ENCODE results near the gene PNPLA2.

Gene PNPLA2

DNA sequence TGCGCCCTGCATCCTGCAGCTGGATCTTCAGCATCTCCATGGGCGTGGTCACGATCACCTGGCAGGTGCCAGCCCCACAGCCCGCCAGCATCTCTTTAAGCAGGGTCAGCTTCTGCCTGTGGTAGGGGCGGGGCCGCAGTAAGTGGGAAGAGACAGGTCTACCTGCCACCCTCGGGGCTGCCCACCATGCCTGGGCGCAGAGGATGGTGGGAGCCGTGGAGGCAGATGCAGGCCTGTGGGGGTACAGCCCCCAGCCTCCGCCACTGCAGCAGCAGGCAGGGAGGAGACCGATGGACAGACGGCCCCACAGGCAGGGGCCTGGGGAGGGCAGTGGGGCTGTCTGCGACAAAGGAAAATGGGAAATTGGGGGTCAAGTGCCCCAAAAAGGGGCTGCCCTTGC, 25.8 kb upstream of the PNPLA2 start:
- TF ChIP-seq, protein P1, sequence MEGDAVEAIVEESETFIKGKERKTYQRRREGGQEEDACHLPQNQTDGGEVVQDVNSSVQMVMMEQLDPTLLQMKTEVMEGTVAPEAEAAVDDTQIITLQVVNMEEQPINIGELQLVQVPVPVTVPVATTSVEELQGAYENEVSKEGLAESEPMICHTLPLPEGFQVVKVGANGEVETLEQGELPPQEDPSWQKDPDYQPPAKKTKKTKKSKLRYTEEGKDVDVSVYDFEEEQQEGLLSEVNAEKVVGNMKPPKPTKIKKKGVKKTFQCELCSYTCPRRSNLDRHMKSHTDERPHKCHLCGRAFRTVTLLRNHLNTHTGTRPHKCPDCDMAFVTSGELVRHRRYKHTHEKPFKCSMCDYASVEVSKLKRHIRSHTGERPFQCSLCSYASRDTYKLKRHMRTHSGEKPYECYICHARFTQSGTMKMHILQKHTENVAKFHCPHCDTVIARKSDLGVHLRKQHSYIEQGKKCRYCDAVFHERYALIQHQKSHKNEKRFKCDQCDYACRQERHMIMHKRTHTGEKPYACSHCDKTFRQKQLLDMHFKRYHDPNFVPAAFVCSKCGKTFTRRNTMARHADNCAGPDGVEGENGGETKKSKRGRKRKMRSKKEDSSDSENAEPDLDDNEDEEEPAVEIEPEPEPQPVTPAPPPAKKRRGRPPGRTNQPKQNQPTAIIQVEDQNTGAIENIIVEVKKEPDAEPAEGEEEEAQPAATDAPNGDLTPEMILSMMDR (IDR thresholded peaks at IDR 0.05; ENCODE audit: low read depth, low read length), result no peak
- no peak overlapping the region for H3K4me3 ChIP-seq (ENCODE audit: low read depth, low read length)

DNA sequence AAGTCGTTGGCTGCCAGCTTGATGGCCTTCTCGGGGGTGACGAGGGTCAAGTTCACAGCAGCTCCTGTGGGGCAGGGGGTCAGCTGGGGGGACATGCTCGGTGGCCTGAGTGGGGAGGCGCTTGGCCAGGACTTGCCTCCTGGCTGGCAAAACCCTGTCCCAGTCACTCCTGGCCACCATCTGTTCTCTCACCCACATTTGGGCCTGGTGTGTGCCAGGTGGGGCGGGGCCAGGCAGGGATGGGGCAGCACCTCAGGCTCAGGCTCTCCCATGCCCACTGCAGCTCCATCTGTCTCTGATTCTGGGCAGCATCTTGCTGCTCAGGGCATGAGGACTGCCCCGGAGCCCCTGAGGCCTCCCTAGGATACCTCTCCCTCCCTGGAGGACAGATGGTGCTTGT, 25.2 kb upstream of the PNPLA2 start:
- TF ChIP-seq, protein P1 (IDR thresholded peaks at IDR 0.05; ENCODE audit: low read depth, low read length), result no peak
- no peak overlapping the region for H3K4me3 ChIP-seq (ENCODE audit: low read depth, low read length)

DNA sequence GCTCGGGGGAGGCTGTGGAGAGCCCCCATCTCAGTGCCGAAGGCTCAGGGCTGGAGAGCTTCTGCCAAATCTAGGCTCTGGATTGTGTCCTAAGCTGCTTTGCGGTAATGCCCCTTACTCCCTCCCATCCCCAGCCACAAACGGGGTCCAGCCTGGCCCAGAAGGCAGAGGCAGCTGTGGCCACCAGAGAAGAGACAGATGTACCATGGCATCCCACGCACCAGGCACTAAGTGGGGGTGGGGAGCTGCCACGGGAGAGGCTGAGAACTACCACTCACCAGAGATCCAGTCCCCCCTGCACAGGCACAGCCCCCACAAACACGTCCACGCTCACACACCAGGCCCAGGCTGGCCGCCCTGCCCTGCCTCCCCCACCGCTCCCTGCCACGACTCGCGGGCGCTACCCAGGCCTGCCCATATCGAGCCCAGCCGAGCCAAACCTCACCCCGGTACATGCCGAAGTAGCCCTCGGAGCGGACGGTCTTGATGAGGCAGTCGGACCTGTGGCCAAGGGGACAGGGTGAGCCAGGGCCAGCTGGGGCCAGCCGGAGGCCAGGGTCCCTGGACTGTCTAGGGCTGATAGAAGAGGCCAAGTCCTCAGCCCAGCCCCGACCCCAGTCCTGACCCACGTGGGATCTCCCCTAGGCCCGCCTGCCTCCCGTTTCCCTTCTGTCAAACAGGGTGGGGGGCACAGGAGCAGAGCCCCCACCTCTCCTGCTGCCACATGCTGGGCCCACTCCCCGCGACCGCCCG, 24.5 kb upstream of the PNPLA2 start:
- no peak overlapping the region for H3K4me3 ChIP-seq (ENCODE audit: low read depth, low read length)
- TF ChIP-seq, protein P1 (IDR thresholded peaks at IDR 0.05; ENCODE audit: low read depth, low read length), result no peak

DNA sequence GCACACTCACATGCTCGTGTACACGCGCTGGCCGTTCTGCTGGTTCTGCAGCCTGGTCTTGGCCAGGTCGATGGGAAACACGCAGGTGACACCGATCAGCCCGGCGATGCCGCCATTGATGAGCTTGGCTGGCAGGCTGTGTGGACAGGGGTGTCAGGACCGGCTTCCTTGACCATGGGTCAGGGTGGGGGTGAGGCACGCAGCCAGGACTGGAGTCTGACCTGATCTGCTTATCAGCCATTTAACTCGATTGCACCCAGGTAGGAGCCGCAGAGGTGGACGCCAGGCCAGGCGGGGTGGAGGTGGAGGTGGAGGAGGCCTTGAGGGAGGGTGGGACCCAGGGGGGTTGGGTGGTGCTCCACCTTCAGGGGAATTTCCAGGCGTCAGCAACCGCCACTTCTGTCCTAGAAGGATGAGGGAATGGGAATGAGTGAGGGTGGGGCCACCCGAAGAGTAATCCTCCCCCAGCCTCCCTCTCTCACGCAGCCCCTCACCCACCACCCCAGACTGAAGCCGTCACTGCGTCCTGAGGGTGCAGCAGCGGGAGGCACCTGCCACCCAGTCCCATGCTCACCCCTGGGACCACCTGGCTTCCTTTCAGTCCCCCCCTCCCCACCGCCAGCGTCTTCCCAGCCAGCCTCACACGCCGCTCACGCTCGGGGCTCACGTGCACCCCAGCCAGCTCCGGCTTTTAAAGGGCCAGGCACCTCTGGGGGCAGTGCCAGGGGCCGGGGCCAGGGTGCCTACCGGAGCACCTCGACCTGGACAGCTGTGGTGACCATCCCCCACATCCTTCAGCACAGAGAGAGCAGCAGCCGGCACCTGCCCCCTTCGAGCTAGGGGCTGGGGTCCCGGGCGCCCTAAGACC, 23.7 kb upstream of the PNPLA2 start:
- TF ChIP-seq, protein P1 (IDR thresholded peaks at IDR 0.05; ENCODE audit: low read depth, low read length), result no peak
- H3K4me3 ChIP-seq (ENCODE audit: low read depth, low read length), result peak overlapping the region; percentile 79

DNA sequence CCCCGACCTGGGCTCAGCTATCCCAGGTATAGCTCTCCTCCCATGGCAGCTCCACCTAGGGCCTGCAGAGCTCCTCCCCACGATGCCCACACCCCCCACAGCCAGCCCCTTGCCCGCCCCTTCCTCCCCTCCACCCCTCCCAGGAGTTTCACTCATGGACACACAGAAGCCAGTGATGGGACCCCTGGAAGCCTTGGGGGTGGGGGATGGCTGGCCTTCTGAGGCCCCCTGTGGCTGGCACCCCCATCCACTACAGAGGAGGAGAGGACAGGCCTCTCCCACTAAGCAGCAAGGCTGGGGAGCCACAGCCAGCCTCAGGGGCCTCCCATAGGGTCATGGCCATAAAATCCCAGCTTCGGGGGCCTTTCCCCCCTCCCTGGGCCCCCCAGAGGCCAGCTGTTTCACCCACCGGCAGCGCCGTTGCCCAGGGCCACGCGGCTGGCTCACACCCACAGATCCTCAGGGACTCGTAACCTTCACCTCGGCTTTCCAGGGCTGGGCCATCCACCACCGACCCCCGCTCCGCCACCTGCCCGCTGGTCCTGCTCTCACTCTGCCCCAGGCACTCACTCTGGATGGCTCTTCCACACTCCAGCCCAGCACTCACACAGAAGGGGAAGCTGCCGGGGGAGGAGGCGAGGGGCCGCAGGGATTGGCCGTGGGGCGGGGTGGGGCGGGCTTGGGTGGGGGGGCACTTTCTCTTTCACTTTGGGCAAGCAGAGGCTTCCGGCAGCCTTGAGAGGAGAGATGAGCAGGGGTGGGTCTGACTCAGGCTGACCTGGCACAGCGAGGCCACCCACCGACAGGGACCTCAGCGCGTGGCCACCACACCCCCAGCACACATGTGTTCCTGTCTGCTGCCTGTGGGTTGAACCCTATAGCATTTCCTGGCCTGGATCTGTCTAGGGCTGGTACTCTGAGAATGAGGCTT, 22.8 kb upstream of the PNPLA2 start:
- H3K4me3 ChIP-seq (ENCODE audit: low read depth, low read length), result peak overlapping the region; percentile 79

DNA sequence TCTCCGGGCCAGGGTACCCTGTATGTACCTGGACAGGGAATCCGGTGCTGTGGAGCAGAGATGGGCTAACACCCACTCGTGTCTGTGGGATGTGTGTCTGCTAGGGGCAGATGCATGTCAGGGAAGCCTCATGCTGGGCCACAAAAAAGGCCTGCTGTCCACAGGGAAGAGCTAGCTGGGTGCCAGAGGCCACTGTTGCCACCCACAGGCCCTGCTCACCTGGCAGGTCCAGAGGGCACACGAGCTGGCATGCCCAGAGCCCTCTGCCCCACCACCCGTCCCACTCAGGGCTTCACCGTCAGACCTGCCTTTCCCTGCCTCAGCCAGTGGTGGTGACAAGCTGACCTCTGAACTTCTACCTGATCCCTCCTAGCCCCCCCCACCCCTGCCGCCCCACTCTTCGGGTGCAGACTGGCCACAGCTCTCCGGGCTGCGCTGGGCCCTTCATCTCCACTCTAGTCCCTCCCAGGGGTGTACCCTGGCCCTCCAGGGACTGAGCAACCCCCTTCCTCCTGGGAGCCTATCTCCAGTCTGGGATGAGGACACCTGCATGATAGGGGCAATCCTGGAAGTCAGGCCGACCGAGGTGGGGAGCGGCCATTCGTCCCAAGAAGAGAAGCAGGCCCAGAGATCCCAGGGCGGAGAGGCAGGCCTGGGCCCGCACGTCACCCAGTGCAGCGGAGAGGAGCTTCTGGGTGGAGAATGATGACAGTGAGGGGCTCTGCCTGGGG, 22.0 kb upstream of the PNPLA2 start:
- H3K4me3 ChIP-seq (ENCODE audit: low read depth, low read length), result peak overlapping the region; percentile 79
- TF ChIP-seq, protein P1 (IDR thresholded peaks at IDR 0.05; ENCODE audit: low read depth, low read length), result no peak

More for the DNA sequence above, 22.8 kb upstream of the PNPLA2 start:
- TF ChIP-seq, protein P1 (IDR thresholded peaks at IDR 0.05; ENCODE audit: low read depth, low read length), result no peak
